Left lobe of liver (tissue), 2 donors: ENCODE results near the gene ARL6IP4. TPM values are rescaled to one million over a fixed set of nuclear protein-coding genes. Genes with fewer than 3 reads are reported as not detected.
"Not testable (repeated sequence)": the region's sequence is repeated elsewhere in the genome, so short reads cannot be mapped to it uniquely, and the experiment has no call there.

Experiments
- ATAC-seq: fragments of 200-7000 bp; cut with Tn5 transposase; one replicate; pipeline ENCODE4 v1.9.1; 2020; ENCODE audit warnings: mild to moderate bottlenecking, moderate library complexity
- DNase-seq: peaks from one replicate; pipeline ENCODE4 v3.0.0-alpha.2; 2020; ENCODE audit warnings: low spot score
- total RNA-seq: library from RNA; stranded (reverse); gene quantifications from one replicate; pipeline ENCODE4 v1.2.1, GENCODE V29; 2021
- donor health status: DM: no; HTN: no; CAD: no; lungs with moderate emphysema.
- donor health status: DM: no; HTN: yes; CAD: no.

The ARL6IP4 gene
- total RNA-seq, 1 donor from 2014 or later, result 122 TPM

DNA sequence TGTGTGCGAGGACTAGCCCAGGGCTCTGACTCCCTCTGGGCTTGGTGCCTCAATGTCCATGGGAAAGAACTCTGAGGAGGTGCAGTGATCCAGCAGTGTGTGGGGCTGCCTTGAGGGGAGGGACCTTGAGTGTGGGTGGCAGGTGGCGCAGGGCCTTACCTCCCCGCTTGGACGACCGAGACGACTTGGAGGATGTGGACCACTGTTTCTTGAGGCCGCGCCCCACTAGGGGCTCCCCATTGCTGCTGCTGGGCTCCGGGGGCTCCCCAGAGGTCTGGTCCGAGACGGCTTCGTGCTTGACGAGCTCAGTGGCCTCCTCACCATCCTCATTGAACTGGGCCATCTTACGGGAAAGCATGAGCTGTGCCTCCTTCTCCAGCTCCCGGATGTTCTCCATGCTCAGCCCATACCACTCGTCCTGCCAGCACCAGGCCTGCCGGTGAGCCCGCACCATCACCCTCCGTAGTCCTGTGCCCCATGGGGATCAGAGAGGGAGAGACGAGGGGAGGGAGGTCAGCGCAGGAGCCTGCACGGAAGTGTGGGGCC lies 24.7 kb downstream of the ARL6IP4 start:
- ATAC-seq, result no peak

DNA sequence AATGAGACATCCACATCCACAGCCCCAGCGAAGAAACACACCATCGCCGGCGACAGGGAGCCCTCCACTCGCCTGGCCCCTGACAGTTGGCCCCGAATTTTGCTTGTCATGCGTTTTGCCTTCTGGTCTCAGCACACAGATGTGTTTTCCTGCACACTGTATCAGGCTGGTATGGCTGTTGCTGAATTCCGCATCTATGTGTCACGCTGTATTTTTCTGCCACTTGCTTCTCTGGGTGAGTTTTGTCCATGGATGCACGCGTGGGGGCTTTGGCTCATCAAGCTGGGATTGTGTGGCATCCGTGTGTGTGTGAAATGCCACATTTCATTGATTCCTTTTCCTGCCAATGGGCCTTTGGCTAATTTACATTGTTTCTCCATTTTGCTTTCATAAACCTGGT lies 26.5 kb downstream of the ARL6IP4 start:
- no peak for ATAC-seq

More for the DNA sequence above, 24.7 kb downstream of the ARL6IP4 start:
- DNase-seq, result no peak

DNA sequence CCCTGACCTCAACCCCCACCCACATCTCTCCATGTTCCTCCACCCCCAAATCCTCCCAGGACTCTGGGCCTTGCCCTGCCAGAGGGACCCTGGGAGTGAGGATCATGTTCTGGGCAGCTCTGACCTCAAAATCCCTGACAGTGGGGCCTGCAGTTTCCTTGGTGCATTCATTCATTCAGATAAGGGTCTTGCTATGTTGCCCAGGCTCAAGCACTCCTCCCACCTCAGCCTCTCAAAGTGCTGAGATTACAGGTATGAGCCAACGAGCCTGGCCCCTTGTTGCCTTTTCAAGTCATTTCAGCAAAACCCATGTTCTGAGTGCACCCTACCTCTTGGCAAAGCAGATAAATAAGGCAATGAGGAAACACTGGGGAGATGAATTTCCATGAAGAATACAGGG lies 29.6 kb downstream of the ARL6IP4 start:
- ATAC-seq (no peak), DNase-seq (no peak)

More for the DNA sequence above, 26.5 kb downstream of the ARL6IP4 start:
- DNase-seq, result no peak

DNA sequence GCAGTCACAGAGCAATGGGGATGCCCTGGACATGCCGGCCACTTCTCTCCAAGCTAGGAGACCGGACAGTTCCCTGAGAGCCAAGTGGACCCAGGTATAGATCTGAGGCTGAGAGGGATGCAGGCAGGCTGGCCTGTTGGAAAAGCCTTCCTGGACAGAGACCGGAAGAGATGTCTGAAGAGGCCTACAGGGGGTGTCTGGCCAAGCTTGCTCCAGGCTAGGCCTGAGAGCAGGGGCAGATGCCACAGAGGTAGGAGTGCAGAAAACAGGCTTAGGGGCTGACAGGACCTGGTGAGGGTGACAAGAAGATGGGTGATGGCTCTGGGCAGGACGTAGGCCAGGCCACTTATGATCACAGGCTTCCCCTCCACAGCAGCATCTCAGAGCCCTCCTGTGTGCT lies 30.2 kb downstream of the ARL6IP4 start:
- DNase-seq (no peak), ATAC-seq (no peak)

DNA sequence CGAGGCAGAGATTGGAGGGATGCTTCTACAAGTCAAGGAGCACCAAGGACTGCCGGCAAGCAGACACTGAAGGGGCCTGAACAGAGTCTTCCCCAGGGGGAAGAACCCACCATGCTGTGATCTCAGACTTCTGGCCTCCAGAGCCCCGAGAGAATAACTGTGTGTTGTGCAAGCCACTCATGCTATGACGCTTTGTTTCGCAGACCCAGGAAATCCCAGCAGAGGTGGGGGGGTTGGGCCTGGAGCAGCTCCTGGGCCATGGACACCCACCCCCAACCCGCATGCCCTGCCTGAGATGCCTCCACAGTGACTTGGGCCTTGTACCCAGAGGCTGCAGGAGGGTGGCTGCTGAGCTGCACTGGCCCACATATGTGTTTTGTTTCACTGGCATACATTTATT lies 31.2 kb downstream of the ARL6IP4 start:
- DNase-seq (no peak), ATAC-seq (no peak)

DNA sequence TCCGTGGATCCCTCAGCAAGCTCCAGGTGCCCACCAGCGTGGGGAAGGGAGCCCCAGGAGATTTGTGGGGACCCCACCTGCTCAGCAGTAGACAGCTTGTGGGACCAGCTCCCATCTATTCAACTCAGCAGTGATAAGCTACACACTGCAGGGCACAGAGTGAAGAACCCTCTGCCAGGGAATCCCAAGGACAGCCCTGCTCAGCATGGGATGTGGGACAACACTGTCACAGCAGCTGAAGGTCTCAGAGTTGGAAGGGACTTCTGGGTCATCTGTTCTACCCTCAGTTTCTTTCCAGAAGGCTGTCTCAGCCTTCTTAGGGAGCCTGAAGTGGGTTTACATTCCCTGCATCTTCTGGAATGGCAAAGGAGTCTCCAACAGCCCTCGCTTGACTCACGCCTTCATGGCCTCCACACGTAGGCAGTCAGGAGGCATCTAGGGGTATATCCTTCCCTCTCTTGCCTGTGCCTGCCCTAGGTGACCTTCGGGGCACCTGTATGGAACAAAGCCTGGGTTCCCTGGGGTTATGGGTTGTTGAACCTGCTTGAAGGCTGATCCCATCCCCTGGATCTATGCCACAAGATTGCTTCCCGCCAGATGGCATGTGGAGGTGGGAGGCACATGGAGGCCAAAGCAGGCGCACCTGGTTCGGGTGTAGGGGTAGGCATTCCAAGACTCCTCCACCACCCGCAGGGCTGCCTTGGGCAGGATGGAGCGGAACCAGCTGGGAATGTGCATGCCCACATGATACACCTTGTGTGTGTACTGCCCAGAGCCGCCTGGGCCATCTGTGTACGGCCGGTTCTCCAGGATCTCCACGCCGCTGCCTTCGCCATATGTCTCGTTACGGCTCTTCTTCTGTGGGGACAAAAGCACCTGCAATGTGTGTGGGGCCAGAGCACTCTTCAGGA lies 33.0 kb downstream of the ARL6IP4 start:
- ATAC-seq (no peak), DNase-seq (no peak)

DNA sequence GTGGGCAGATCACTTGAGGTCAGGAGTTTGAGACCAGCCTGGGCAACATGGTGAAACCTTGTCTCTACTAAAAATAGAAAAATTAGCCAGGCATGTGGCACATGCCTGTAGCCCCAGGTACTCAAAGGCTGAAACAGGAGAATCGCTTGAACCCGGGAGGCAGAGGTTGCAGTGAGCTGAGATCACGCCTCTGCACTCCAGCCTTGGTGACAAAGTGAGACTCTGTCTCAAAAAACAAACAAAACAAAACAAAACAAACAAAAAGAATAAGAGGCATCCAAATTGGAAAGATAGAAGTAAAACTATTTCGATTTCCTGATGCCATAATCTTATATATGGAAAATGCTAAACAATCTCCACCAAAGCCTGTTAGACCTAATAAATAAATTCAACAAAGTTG lies 34.0 kb downstream of the ARL6IP4 start:
- DNase-seq, ATAC-seq: not testable (repeated sequence)

DNA sequence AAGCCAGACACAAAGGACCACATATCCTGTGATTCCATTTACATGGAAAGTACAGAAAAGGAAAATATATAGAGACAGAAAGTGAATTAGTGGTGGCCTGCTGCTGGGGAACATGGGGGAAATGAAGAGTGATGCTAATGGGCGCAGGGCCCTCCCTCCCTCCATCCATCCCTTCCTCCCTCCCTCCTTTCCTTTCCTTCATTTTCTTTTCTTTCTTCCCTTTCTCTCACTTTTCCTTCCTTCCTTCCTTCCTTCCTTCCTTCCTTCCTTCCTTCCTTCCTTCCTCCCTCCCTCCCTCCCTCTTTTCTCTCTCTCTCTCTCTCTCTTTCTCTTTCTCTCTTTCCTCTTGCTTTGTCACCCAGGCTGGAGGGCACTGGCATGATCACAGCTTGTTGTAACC lies 37.3 kb downstream of the ARL6IP4 start:
- DNase-seq, result no peak
- no peak for ATAC-seq

DNA sequence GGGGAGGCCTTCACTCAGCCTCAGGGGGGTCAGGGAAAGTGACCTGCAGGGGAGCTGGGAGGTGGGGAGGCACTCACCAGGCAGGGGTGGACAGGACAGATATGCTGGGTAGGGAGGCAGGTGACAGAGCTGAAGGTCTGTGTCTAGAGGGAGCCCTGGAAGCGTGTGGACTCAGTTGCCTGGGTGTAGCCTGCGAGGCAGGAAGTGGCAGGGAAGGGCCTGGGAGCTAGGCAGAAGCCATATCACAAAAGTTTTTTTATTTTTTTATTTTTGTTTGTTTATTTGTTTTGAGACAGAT lies 39.3 kb downstream of the ARL6IP4 start:
- ATAC-seq (peak; percentile 36), DNase-seq (no peak)

DNA sequence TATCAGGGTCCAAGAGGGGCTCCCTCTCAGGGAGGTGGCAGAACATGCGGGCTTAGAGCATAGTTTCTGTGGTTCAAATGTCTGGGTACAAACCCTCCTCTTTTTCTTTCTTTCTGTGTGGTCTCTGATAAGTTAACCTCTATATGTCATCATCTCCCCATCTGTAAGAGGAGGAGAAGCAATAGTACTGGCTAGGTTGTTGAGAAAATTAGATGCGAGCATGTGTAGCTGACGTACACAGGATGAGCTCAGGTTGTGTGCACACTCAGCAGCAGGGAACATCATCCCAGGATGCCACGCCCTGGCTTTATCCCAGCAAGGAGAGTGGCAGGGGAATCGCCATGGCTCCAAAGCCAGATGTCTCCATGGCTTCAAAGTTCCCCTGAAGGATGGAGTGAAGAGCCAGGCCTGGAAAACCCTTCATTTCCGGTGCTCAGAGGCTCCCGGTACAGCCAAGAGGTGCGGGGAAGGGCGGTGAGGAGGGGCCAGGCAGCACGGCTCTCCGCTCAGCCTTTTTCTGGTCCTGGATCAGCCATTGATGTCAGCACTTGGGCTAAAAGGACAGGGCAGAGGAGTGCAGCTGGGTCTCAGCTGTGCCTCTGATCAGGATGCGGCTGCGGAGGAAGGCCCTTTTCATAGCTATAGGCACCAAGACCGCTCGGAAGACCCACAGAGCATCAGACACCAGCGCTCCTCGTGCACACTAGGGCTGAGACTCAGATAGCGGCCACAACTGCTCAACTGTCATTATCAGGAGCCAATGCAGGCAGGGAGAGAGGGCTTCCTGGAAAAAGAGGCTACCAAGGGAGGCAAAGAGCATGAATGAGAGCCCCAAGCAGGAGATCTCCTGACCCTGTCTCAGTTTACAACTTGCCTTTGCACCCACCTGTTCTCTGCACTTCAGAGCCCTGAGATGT lies 41.5 kb downstream of the ARL6IP4 start:
- no peak for ATAC-seq
- no peak for DNase-seq

DNA sequence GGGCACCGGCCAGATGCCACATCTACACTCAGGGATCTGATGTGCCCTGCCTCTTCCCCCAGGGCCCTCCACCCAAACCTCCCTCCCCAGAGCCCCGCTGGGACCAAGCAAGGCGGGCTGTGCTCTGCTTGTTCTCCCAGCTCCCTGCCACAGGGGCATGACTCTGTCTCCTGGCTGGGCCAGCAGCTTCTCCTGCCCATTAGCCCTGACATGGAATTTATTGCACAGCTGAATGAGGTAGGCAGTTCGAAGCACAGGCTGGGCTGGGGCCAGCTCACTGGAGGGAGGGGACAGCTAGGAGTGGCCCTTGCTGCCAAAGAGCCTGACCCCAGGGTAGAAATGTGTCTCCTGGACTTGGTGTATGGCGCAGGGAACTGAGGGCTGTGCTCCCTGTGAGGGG lies 42.4 kb downstream of the ARL6IP4 start:
- ATAC-seq (peak; percentile 7), DNase-seq (no peak)

DNA sequence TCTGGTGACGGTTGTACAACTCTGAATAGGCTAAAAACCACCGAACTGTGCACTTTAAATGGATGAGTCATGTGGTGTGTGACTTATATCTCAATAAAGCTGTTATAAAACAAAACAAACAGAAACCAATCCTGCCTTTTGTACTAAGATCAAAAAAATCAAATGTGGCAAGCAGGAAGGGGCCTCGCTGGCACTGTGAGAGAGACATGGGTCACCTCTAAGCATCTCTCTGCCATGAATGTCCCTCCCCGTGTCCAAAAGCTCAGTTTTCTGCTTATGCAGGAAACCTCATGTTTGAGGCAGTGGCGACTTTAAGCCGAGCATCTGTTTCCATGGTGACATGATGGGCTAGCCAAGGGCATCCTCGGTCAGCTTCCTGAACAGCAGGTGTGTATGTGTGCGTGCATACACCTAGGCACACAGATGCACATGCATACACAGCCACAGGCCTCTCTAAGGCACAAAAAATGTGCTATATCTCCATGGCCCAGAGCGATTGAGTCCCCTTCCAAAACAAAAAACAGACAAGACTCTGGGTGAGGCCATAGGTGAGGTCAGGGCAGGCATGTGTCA lies 44.4 kb downstream of the ARL6IP4 start:
- DNase-seq (no peak), ATAC-seq (no peak)

DNA sequence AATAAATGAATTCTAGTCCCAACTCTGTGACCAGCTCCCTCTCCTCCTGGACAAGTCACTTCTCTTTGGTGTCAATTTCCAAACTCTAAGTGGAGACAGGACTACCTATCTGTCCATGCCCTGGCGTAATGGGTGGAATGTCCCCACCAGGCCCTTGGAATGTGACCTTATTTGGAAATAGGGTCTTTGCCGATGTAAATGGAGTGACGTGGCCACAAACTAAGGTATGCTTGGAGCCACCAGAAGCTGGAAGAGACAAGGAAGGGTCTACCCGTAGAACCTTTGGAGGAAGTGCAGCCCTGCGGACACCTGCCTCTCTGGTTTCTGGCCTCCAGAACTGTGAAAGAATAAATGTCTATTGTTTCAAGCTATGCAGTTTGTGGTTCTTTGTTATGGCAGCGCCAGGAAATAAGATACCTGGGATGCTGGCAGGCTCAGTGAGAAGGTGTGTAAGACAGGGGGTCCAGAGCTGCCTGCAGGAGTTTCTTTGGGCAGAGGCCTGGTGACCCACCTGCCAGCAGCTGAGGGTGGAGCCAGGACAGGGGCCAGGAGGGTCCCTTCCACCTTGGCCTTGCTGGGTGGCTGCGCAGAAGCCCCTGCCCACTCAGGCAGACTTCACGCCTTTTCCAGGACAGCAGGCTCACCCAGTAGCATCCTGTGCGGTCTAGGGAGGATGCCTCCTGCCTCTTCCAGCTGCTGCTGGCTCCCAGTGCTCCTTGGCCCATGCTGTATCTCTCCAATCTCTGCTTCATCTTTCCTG lies 45.8 kb downstream of the ARL6IP4 start:
- ATAC-seq (no peak), DNase-seq (no peak)

DNA sequence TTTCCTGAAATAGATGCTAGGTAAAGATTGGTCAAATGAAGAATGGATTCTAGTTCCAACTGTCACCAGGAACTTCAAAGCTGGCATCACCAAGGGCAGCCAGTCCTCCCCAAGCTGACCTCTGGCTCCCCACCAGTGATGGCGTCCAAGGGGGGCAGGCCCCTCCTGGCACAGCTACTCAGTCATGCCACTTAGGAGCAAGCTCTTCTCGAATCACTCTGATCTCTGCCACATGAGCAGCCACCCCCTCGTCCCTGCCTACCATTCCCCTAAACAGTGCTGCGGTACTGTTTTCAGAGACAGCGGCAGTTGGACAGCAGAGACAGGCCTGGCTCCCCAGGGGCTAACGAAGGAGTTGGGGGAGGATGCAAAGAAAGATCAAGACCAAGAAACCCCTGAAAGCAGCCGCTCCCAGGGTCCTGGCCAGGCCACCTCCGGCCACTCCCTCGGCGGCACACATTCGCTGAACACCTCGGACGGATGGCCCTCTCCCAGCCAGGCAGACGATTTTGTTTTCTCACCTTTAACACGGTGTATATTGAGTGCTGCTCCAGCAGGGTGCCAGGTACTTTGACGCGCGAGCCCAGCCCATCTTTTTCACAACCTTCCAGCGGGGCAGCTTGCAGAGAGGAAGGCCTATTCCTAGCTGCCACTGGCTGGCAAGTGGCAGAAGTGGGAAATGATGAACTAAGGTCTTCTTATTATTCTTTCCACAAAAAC lies 47.4 kb downstream of the ARL6IP4 start:
- DNase-seq, result no peak
- ATAC-seq, result no peak

DNA sequence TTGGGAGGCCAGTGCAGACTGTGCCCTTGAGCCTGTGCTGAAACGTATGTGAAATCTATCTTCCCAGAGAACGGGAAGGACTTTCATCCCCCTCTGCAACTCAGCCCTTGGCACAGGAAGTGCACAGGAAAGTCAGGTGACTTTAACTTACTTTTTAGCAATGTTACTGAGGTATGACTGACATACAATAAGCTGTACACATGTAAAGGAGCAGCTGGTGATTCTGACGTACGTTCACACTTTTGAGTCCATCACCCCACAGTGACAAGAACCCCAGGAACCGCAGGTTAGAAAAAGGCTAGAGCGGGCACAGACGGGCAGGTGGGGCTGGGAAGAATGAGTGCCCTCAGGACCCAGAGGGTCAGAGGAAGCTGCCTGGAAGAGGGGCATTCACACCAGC lies 48.0 kb downstream of the ARL6IP4 start:
- DNase-seq (no peak), ATAC-seq (no peak)

DNA sequence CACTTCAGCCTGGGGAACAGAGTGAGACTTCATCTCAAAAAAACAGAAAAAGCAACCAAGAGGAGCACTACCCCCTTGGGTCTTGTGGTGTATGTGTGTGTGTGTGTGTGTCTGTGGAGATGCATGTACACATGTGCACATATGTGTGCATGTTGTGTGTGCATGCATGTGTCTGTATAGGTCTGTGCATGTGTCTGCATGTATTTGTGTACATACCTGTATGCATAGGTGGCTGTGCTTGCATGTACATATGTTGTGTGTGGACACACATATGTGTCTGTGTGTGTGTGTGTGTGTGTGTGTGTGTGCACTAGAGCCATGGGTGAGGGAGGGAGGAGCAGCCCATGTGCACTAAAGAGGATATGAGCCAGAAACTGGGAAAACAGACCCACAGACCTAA lies 49.1 kb downstream of the ARL6IP4 start:
- no peak for DNase-seq
- no peak for ATAC-seq

DNA sequence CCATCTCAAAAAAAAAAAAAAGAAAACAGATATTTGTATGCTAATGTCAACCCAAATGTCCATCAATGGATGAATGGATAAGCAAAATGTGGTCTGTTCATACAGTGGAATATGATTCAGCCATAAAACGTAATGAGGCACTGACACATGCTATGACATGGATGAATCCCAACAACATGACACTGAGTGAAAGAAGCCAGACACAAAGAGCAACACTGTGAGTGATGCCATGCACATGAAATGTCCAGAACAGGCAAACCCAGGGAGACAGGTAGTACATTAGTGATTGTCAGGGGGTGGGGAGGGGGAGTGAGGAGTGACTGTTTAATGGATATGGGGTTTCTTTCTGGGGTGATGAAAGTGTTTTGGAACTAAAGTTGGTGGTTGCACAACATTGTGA lies 50.2 kb downstream of the ARL6IP4 start:
- ATAC-seq (no peak), DNase-seq (no peak)

DNA sequence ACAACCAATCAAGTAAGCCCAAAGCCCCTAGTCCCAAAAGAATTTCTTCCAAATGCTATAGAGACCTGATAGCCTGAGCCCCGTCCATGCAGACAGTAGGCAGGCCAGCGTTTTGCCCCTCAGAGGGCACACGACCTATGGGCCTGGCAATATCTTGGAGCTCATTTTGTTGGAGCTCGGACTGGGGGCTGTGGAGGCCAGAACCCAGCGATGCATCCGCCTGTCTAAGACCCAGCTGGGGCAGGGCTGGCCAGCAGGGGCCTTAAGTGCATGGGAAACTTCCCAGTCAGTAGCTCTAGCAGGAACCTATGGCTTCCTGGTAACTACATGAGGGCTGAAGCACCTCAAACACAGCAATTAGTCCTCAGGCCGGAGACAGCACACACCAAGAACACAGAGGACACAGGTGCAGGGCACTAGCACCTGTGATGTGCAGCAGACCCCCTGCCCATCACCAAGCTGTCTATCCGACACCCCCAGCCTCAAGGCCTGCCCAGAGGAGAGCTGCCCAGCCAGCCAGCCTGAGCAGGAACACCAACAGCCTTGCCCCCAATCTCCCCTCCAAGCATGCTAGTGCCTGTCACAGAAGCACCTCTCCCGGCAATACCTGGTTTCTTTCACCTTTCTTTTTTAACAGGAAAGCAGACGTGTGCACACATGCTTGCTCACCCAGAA lies 50.8 kb downstream of the ARL6IP4 start:
- ATAC-seq (no peak), DNase-seq (no peak)
